ENCODE data around the gene TENT4A. TPM values are rescaled to one million over a fixed set of nuclear protein-coding genes. Genes with fewer than 3 reads are reported as not detected.

TENT4A gene
- total RNA-seq, 1 donor from 2014 or later, result 9.5 TPM

DNA sequence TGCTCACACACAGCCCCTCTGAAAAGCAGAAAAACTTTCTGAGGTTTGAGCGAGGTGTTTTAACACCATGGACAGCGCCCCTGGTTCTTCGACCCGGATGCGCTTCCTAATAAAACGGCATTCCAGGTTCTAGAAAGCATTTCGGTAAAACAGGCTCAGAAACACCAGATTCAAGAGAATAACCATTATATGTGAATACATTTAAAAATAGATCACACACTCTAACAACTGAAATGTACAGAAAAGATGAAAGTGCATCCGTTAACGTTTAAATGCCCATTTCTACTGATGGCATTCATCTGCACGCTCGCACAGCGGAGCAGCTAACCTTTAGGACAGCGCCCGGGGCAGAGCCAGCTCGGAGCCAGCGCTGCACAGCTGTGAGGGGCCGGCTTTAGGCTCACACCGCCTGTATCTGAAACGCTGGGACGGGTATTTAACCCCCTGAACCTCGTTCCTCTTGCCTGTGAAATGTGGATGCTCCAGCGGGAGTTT, 26.3 kb upstream of the TENT4A start:
- TF ChIP-seq, protein P1, sequence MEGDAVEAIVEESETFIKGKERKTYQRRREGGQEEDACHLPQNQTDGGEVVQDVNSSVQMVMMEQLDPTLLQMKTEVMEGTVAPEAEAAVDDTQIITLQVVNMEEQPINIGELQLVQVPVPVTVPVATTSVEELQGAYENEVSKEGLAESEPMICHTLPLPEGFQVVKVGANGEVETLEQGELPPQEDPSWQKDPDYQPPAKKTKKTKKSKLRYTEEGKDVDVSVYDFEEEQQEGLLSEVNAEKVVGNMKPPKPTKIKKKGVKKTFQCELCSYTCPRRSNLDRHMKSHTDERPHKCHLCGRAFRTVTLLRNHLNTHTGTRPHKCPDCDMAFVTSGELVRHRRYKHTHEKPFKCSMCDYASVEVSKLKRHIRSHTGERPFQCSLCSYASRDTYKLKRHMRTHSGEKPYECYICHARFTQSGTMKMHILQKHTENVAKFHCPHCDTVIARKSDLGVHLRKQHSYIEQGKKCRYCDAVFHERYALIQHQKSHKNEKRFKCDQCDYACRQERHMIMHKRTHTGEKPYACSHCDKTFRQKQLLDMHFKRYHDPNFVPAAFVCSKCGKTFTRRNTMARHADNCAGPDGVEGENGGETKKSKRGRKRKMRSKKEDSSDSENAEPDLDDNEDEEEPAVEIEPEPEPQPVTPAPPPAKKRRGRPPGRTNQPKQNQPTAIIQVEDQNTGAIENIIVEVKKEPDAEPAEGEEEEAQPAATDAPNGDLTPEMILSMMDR (IDR thresholded peaks at IDR 0.05; ENCODE audit: borderline replicate concordance), result peak; percentile 23
- Histone ChIP-seq H3K27me3 (ENCODE audit: low read depth) (peaks cover 25% of the 10 kb centered on the region), H3K27ac (replicated peaks) (no peak overlapping the region), H3K4me1 (peaks cover 7% of the 10 kb centered on the region), H3K36me3 (no peaks in the 10 kb centered on the region), H3K9me3 (replicated peaks) (no peaks in the 10 kb centered on the region), H3K4me3 (peak overlapping the region; percentile 60)
- intact Hi-C loops (cut with micrococcal nuclease), result no loop called here
- DNase-seq, result no peak

DNA sequence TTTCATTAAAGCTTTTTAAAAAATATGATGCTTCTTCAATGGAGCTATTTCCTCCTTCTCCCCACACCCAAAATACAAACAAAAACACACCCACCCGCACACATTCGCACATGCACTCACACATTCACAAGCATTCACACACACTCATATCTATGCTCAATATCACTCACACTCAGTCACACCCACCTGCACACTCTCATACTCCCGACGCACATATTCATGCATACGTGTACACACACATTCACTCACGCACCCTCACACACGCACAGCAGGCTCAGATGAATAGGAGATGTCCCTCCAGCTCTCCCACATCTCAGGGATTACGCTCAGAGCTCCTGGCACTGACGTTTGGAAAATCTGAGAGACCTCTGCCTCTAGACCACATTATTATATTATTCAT, 25.7 kb upstream of the TENT4A start:
- H3K27ac ChIP-seq (replicated peaks), result no peak overlapping the region
- peaks cover 7% of the 10 kb centered on the region for H3K4me1 ChIP-seq
- H3K36me3 ChIP-seq, result no peaks in the 10 kb centered on the region
- intact Hi-C loops (cut with micrococcal nuclease), result no loop called here
- no peaks in the 10 kb centered on the region for H3K9me3 ChIP-seq (replicated peaks)
- H3K27me3 ChIP-seq (ENCODE audit: low read depth), result peaks cover 27% of the 10 kb centered on the region
- TF ChIP-seq, protein P1 (IDR thresholded peaks at IDR 0.05; ENCODE audit: borderline replicate concordance), result no peak
- peak overlapping the region; percentile 60 for H3K4me3 ChIP-seq
- no peak for DNase-seq

DNA sequence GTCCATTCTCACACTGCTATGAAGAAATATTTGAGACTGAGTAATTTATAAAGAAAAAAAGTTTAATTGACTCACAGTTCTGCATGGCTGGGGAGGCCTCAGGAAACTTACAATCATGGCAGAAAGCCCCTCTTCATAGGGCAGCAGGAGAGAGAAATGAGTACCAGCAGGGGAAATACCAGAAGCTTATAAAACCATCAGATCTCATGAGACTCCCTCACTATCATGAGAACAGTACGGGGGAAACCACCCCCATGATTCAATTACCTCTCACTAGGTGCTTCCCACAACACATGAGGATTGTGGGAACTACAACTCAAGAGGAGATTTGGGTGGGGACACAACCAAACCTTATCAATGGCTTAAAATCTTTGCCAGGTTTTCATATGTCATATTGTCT, 20.3 kb upstream of the TENT4A start:
- TF ChIP-seq, protein P1 (IDR thresholded peaks at IDR 0.05; ENCODE audit: borderline replicate concordance), result no peak
- Histone ChIP-seq H3K27ac (replicated peaks) (no peak overlapping the region), H3K4me1 (no peaks in the 10 kb centered on the region), H3K4me3 (no peak overlapping the region), H3K27me3 (ENCODE audit: low read depth) (peaks cover 6% of the 10 kb centered on the region), H3K36me3 (no peaks in the 10 kb centered on the region), H3K9me3 (replicated peaks) (no peaks in the 10 kb centered on the region)
- DNase-seq, result no peak
- intact Hi-C loops (cut with micrococcal nuclease), result no loop called here

DNA sequence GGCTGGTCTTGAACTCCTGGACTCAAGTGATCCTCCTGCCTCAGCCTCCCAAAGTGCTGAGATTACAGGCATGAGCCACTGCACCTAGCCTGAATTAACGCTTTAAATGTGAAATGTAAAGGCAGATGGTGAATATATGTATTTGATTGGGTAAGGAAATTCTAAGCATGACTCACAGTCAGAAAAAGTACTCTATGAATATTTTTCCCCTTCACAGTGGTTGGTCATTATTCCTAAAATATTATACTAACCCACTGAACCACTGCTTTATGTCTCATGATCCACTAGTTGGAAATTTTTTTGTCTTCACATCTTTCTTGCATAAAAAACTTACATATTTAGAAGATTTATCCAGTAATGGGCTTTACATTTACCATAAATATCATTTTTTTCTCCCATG, 14.5 kb upstream of the TENT4A start:
- TF ChIP-seq, protein P1 (IDR thresholded peaks at IDR 0.05; ENCODE audit: borderline replicate concordance), result no peak
- Histone ChIP-seq H3K27ac (replicated peaks) (no peak overlapping the region), H3K9me3 (replicated peaks) (no peaks in the 10 kb centered on the region), H3K4me3 (no peak overlapping the region), H3K27me3 (ENCODE audit: low read depth) (no peaks in the 10 kb centered on the region), H3K4me1 (peaks cover 5% of the 10 kb centered on the region), H3K36me3 (no peaks in the 10 kb centered on the region)
- DNase-seq, result no peak
- intact Hi-C loops (cut with micrococcal nuclease), result no loop called here

DNA sequence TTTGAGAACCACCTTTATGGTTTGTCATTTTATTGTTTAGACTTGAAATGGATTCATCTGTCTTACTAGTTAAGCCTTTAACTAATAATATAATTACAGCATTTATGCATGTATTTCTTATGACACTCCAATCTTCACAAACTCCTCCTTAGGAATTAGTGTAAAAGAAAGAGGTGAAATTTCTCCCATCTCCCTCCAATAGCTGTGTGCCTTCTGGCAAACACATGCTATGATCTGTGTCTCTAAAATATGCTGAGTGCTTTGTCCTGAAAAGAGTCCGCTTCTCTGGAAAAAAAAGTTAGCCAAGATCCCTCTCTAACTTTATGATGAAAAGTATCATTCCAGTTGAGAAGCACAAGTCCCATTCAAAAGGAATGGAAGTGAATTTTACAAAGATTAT, 13.9 kb upstream of the TENT4A start:
- Histone ChIP-seq H3K4me1 (peaks cover 12% of the 10 kb centered on the region), H3K27me3 (ENCODE audit: low read depth) (no peaks in the 10 kb centered on the region), H3K4me3 (no peak overlapping the region), H3K27ac (replicated peaks) (no peak overlapping the region), H3K36me3 (no peaks in the 10 kb centered on the region), H3K9me3 (replicated peaks) (no peaks in the 10 kb centered on the region)
- no peak for DNase-seq
- TF ChIP-seq, protein P1 (IDR thresholded peaks at IDR 0.05; ENCODE audit: borderline replicate concordance), result no peak
- intact Hi-C loops (cut with micrococcal nuclease), result no loop called here

Data from left ventricle myocardium inferior (tissue), 1 donor.